ENCODE results near the gene BCDIN3D. TPM values are rescaled to one million over a fixed set of nuclear protein-coding genes. Genes with fewer than 3 reads are reported as not detected.

Gene BCDIN3D
- polyA plus RNA-seq, 1 of the 3 experiments (the other 2 are of a cell fraction): 2.3 TPM

- TF ChIP-seq, protein P1, sequence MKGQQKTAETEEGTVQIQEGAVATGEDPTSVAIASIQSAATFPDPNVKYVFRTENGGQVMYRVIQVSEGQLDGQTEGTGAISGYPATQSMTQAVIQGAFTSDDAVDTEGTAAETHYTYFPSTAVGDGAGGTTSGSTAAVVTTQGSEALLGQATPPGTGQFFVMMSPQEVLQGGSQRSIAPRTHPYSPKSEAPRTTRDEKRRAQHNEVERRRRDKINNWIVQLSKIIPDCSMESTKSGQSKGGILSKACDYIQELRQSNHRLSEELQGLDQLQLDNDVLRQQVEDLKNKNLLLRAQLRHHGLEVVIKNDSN (IDR thresholded peaks at IDR 0.05; ENCODE audit: borderline replicate concordance, low read depth): no peak
- TF ChIP-seq FOSL2 (IDR thresholded peaks at IDR 0.05; ENCODE audit: borderline replicate concordance, low read depth): no peak
- TF ChIP-seq, protein P2, sequence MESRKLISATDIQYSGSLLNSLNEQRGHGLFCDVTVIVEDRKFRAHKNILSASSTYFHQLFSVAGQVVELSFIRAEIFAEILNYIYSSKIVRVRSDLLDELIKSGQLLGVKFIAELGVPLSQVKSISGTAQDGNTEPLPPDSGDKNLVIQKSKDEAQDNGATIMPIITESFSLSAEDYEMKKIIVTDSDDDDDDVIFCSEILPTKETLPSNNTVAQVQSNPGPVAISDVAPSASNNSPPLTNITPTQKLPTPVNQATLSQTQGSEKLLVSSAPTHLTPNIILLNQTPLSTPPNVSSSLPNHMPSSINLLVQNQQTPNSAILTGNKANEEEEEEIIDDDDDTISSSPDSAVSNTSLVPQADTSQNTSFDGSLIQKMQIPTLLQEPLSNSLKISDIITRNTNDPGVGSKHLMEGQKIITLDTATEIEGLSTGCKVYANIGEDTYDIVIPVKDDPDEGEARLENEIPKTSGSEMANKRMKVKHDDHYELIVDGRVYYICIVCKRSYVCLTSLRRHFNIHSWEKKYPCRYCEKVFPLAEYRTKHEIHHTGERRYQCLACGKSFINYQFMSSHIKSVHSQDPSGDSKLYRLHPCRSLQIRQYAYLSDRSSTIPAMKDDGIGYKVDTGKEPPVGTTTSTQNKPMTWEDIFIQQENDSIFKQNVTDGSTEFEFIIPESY (IDR thresholded peaks at IDR 0.05; ENCODE audit: borderline replicate concordance, low read depth): no peak
- peak; percentile 81 for TF ChIP-seq SMC3 (IDR thresholded peaks at IDR 0.05; ENCODE audit: low read depth, low read length)
- 0 out of 2 replicates have a peak, but pooled peaks have one; percentile 11 for TF ChIP-seq RCOR1 (IDR thresholded peaks at IDR 0.05; ENCODE audit: low read length)
- TF ChIP-seq SIN3A (IDR thresholded peaks at IDR 0.05; ENCODE audit: borderline replicate concordance, low read depth, low read length): no peak
- no peak for TF ChIP-seq EP300 (IDR thresholded peaks at IDR 0.05; ENCODE audit: borderline replicate concordance in 1 of 2, low read depth in 1 of 2, low read length in 1 of 2)
- no peak for TF ChIP-seq RXRA (IDR thresholded peaks at IDR 0.05; ENCODE audit: borderline replicate concordance, low read depth)
- TF ChIP-seq, protein P3, sequence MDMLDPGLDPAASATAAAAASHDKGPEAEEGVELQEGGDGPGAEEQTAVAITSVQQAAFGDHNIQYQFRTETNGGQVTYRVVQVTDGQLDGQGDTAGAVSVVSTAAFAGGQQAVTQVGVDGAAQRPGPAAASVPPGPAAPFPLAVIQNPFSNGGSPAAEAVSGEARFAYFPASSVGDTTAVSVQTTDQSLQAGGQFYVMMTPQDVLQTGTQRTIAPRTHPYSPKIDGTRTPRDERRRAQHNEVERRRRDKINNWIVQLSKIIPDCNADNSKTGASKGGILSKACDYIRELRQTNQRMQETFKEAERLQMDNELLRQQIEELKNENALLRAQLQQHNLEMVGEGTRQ (IDR thresholded peaks at IDR 0.05; ENCODE audit: borderline replicate concordance, low read depth, low read length): no peak
- TF ChIP-seq GATA2 (CRISPR knock-in tag; IDR thresholded peaks at IDR 0.05): no peak; the same call in 1 of the 2 replicates
- no peak for TF ChIP-seq MEF2A (IDR thresholded peaks at IDR 0.05; ENCODE audit: borderline replicate concordance, low read depth)
- TF ChIP-seq TAF1 (IDR thresholded peaks at IDR 0.05; ENCODE audit: borderline replicate concordance, low read depth, low read length): no peak
Observed at GRCh38 chr12:49866859-49867569, 24.1 kb upstream of the BCDIN3D start (continued).

DNA sequence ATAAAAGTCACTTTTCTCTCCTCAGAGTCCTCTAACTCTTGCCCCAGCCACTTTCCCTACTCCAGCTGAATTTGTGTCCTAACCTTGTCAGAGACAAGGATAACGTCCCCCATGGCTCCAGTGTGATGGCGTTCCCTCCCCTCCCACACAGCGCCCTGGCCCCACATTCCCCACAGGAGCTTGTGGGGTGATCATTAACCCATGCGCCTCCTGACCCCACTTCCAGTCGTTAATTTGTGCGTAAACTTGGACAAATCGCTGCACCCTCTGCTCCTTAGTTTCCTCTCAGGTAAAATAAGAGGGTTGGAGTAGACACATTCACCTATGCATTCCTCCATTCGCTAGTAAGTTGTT, 22.9 kb upstream of the BCDIN3D start:
- H4K20me1 ChIP-seq (ENCODE audit: insufficient read depth): no peaks in the 10 kb centered on the region
- no peak for TF ChIP-seq SMC3 (IDR thresholded peaks at IDR 0.05; ENCODE audit: low read depth, low read length)
- TF ChIP-seq EZH2phosphoT487 (IDR thresholded peaks at IDR 0.05; ENCODE audit: borderline replicate concordance, low read depth): no peak
- TF ChIP-seq GABPA (IDR thresholded peaks at IDR 0.05; ENCODE audit: low read depth): no peak
- no peak for TF ChIP-seq NRF1 (IDR thresholded peaks at IDR 0.05; ENCODE audit: low read depth, low read length)
- TF ChIP-seq TCF12 (IDR thresholded peaks at IDR 0.05): no peak
- no peak for TF ChIP-seq MAX (IDR thresholded peaks at IDR 0.05; ENCODE audit: low read depth)
- TF ChIP-seq MXI1 (IDR thresholded peaks at IDR 0.05; ENCODE audit: low read depth, low read length): no peak
- TF ChIP-seq RCOR1 (IDR thresholded peaks at IDR 0.05; ENCODE audit: low read length): no peak
- TF ChIP-seq JUND (IDR thresholded peaks at IDR 0.05): no peak
- no peak for TF ChIP-seq PBX3 (IDR thresholded peaks at IDR 0.05)
- no peak for TF ChIP-seq CHD2 (IDR thresholded peaks at IDR 0.05; ENCODE audit: low read length, partially characterized antibody)
- no peak for TF ChIP-seq CTCF (IDR thresholded peaks at IDR 0.05)
- no peak for TF ChIP-seq EP300 (IDR thresholded peaks at IDR 0.05; ENCODE audit: borderline replicate concordance in 1 of 2, low read depth in 1 of 2, low read length in 1 of 2)
- no peak for DNase-seq
- no peak overlapping the region for H2AFZ ChIP-seq (ENCODE audit: low read depth)
- no peak overlapping the region for H3K27ac ChIP-seq (ENCODE audit: low read depth in 2 of 2, low read length in 1 of 2)
- H3K9me2 ChIP-seq: no peaks in the 10 kb centered on the region
- no peak overlapping the region for H3K4me2 ChIP-seq
- ChIA-PET POLR2A (no interaction called here), CTCF (interaction anchor here (1.1 to 14.1 kb wide), 15 partner anchors 11 to 208 kb away, joined by 3 to 312 read pairs (median 27); partner anchors contain the start of genes AQP5, AQP6, ASIC1 and TMBIM6)
- H3K9me3 ChIP-seq: no peaks in the 10 kb centered on the region
- H3F3A ChIP-seq (replicated peaks; ENCODE audit: insufficient read depth): peaks cover 17% of the 10 kb centered on the region
- no peak overlapping the region for H3K9ac ChIP-seq
- peaks cover 28 to 43% of the 10 kb centered on the region in 2 experiments for H3K4me1 ChIP-seq (ENCODE audit: control insufficient read depth in 1 of 2, insufficient read depth in 2 of 2, low read depth in 1 of 2, low read length in 1 of 2)
- 85% methylated on average over 8 of the region's 8 CpGs for WGBS (ENCODE audit: low lambda C conversion rate)
- no peaks in the 10 kb centered on the region for H3K79me2 ChIP-seq (ENCODE audit: insufficient read depth)
- no peak overlapping the region for H3K4me3 ChIP-seq (ENCODE audit: low read depth in 2 of 2, low read length in 1 of 2)
- H3K36me3 ChIP-seq (replicated peaks in 1 of 2; ENCODE audit: control insufficient read depth in 1 of 2, insufficient read depth in 2 of 2, low read length in 1 of 2): no peaks in the 10 kb centered on the region
- H3K27me3 ChIP-seq (ENCODE audit: insufficient read depth): no peaks in the 10 kb centered on the region
